Esophagus muscularis mucosa (tissue), 4 donors: Measurements from ENCODE around the gene ADAM22.

ENCODE experiments used
- EP300 ChIP-seq: sonication (generic); formaldehyde crosslinking; IDR thresholded peaks from one replicate; pipeline ENCODE4 v1.6.1; 2017; ENCODE audit warnings: antibody characterized with exemption
- POLR2A ChIP-seq: fragments of 450-650 bp; IDR thresholded peaks from one replicate; pipeline ENCODE4 v1.6.1; 2017; ENCODE audit warnings: antibody characterized with exemption, moderate library complexity, mild to moderate bottlenecking, low read depth
- POLR2AphosphoS5 ChIP-seq, 2 donors: sonication (generic); formaldehyde crosslinking; IDR thresholded peaks; one replicate each; pipeline ENCODE4 v1.6.1; 2017; ENCODE audit warnings: antibody characterized with exemption in 2 of 2
- TF ChIP-seq, protein P1 (sequence below), 3 experiments: fragments of 200-600 bp in 2 of 3; fragments of 450-650 bp in 1 of 3; sonication (generic) in 2 of 3; IDR thresholded peaks; one replicate each; pipeline ENCODE4 v1.5.1; 2017 to 2019; ENCODE audit warnings: antibody characterized with exemption in 3 of 3, mild to moderate bottlenecking in 2 of 3, moderate library complexity in 1 of 3

DNA sequence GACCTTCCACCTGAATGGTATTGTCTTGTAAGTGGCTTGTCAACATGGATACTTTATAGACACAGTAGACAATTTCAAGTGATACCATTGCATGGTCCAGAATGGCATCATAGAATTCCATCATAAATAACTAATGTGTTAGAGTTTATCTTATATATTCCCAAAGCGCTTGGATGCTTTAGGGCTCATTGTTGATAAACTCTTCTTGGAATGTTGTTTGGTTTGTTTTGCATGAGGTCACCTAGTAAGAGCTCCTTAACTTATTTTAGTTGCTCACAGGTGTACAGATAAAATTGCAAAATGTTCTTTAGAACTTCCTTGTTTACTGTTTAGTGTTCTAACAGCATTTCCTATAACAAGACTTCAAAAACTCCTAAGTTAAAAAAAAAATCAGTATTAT is 249.0 kb downstream of the ADAM22 start:
- TF ChIP-seq, protein P1, sequence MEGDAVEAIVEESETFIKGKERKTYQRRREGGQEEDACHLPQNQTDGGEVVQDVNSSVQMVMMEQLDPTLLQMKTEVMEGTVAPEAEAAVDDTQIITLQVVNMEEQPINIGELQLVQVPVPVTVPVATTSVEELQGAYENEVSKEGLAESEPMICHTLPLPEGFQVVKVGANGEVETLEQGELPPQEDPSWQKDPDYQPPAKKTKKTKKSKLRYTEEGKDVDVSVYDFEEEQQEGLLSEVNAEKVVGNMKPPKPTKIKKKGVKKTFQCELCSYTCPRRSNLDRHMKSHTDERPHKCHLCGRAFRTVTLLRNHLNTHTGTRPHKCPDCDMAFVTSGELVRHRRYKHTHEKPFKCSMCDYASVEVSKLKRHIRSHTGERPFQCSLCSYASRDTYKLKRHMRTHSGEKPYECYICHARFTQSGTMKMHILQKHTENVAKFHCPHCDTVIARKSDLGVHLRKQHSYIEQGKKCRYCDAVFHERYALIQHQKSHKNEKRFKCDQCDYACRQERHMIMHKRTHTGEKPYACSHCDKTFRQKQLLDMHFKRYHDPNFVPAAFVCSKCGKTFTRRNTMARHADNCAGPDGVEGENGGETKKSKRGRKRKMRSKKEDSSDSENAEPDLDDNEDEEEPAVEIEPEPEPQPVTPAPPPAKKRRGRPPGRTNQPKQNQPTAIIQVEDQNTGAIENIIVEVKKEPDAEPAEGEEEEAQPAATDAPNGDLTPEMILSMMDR (IDR thresholded peaks at IDR 0.05) = no peak
- TF ChIP-seq POLR2AphosphoS5 (IDR thresholded peaks at IDR 0.05) (no peak), EP300 (no peak), POLR2A (no peak)
